ENCODE measurements around the gene CGNL1.

The CGNL1 gene

GRCh38 chr15:57570994-57571393, 194.7 kb downstream of the CGNL1 start:
- H3K4me3 ChIP-seq (ENCODE audit: insufficient read depth, low read depth, low read length), result no peak overlapping the region
- H3K27ac ChIP-seq (ENCODE audit: insufficient read depth, low read depth, low read length, poor library complexity, severe bottlenecking), result no peak overlapping the region
- no peaks in the 10 kb centered on the region for H3K27me3 ChIP-seq (ENCODE audit: control insufficient read depth, insufficient read depth, low read length, poor library complexity, severe bottlenecking)
- no peaks in the 10 kb centered on the region for H3K4me1 ChIP-seq (ENCODE audit: control insufficient read depth, insufficient read depth, low read length)
- no peaks in the 10 kb centered on the region for H3K36me3 ChIP-seq (ENCODE audit: control insufficient read depth, insufficient read depth, low read length)
- no peaks in the 10 kb centered on the region for H3K9me3 ChIP-seq (ENCODE audit: control insufficient read depth, low read length)
- 94 to 97% methylated on average over 3 of the region's 3 CpGs for WGBS, 2 experiments

- H3K36me3 ChIP-seq (ENCODE audit: control insufficient read depth, insufficient read depth, low read length), result no peaks in the 10 kb centered on the region
- H3K4me3 ChIP-seq (ENCODE audit: insufficient read depth, low read depth, low read length), result no peak overlapping the region
- 94 to 95% methylated on average over 7 of the region's 7 CpGs for WGBS, 2 experiments
- H3K27me3 ChIP-seq (ENCODE audit: control insufficient read depth, insufficient read depth, low read length, poor library complexity, severe bottlenecking), result no peaks in the 10 kb centered on the region
- no peaks in the 10 kb centered on the region for H3K9me3 ChIP-seq (ENCODE audit: control insufficient read depth, low read length)
- H3K27ac ChIP-seq (ENCODE audit: insufficient read depth, low read depth, low read length, poor library complexity, severe bottlenecking), result no peak overlapping the region
- H3K4me1 ChIP-seq (ENCODE audit: control insufficient read depth, insufficient read depth, low read length), result no peaks in the 10 kb centered on the region
These were observed 195.4 kb downstream of the CGNL1 start for GRCh38 chr15:57571725-57572124.

- no peaks in the 10 kb centered on the region for H3K36me3 ChIP-seq (ENCODE audit: control insufficient read depth, insufficient read depth, low read length)
- WGBS, 2 experiments, result 90 to 94% methylated on average over 3 of the region's 3 CpGs
- no peak overlapping the region for H3K4me3 ChIP-seq (ENCODE audit: insufficient read depth, low read depth, low read length)
These were observed 196.2 kb downstream of the CGNL1 start for GRCh38 chr15:57572468-57572867.

GRCh38 chr15:57573151-57573550, 196.8 kb downstream of the CGNL1 start:
- no peaks in the 10 kb centered on the region for H3K9me3 ChIP-seq (ENCODE audit: control insufficient read depth, low read length)
- H3K36me3 ChIP-seq (ENCODE audit: control insufficient read depth, insufficient read depth, low read length), result no peaks in the 10 kb centered on the region
- no peak overlapping the region for H3K4me3 ChIP-seq (ENCODE audit: insufficient read depth, low read depth, low read length)
- no peaks in the 10 kb centered on the region for H3K4me1 ChIP-seq (ENCODE audit: control insufficient read depth, insufficient read depth, low read length)
- WGBS, 2 experiments, result 88 to 92% methylated on average over 2 to 4 of the region's 4 CpGs
- no peaks in the 10 kb centered on the region for H3K27me3 ChIP-seq (ENCODE audit: control insufficient read depth, insufficient read depth, low read length, poor library complexity, severe bottlenecking)
- no peak overlapping the region for H3K27ac ChIP-seq (ENCODE audit: insufficient read depth, low read depth, low read length, poor library complexity, severe bottlenecking)

More at GRCh38 chr15:57572468-57572867, 196.2 kb downstream of the CGNL1 start:
- H3K4me1 ChIP-seq (ENCODE audit: control insufficient read depth, insufficient read depth, low read length), result no peaks in the 10 kb centered on the region
- H3K27me3 ChIP-seq (ENCODE audit: control insufficient read depth, insufficient read depth, low read length, poor library complexity, severe bottlenecking), result no peaks in the 10 kb centered on the region
- no peak overlapping the region for H3K27ac ChIP-seq (ENCODE audit: insufficient read depth, low read depth, low read length, poor library complexity, severe bottlenecking)
- no peaks in the 10 kb centered on the region for H3K9me3 ChIP-seq (ENCODE audit: control insufficient read depth, low read length)

GRCh38 chr15:57575363-57575762, 199.1 kb downstream of the CGNL1 start:
- WGBS, 2 experiments, result 92 to 95% methylated on average over 5 of the region's 5 CpGs
- Histone ChIP-seq H3K4me3 (ENCODE audit: insufficient read depth, low read depth, low read length) (no peak overlapping the region), H3K27me3 (ENCODE audit: control insufficient read depth, insufficient read depth, low read length, poor library complexity, severe bottlenecking) (no peaks in the 10 kb centered on the region), H3K27ac (ENCODE audit: insufficient read depth, low read depth, low read length, poor library complexity, severe bottlenecking) (no peak overlapping the region), H3K9me3 (ENCODE audit: control insufficient read depth, low read length) (no peaks in the 10 kb centered on the region), H3K4me1 (ENCODE audit: control insufficient read depth, insufficient read depth, low read length) (no peaks in the 10 kb centered on the region), H3K36me3 (ENCODE audit: control insufficient read depth, insufficient read depth, low read length) (no peaks in the 10 kb centered on the region)

- no peaks in the 10 kb centered on the region for H3K9me3 ChIP-seq (ENCODE audit: control insufficient read depth, low read length)
- WGBS, 2 experiments, result 90 to 94% methylated on average over 6 of the region's 6 CpGs
- no peaks in the 10 kb centered on the region for H3K4me1 ChIP-seq (ENCODE audit: control insufficient read depth, insufficient read depth, low read length)
- H3K27me3 ChIP-seq (ENCODE audit: control insufficient read depth, insufficient read depth, low read length, poor library complexity, severe bottlenecking), result no peaks in the 10 kb centered on the region
- no peak overlapping the region for H3K27ac ChIP-seq (ENCODE audit: insufficient read depth, low read depth, low read length, poor library complexity, severe bottlenecking)
- H3K4me3 ChIP-seq (ENCODE audit: insufficient read depth, low read depth, low read length), result no peak overlapping the region
- no peaks in the 10 kb centered on the region for H3K36me3 ChIP-seq (ENCODE audit: control insufficient read depth, insufficient read depth, low read length)
These were observed 202.1 kb downstream of the CGNL1 start for GRCh38 chr15:57578288-57578900.

- Histone ChIP-seq H3K4me1 (ENCODE audit: control insufficient read depth, insufficient read depth, low read length) (no peaks in the 10 kb centered on the region), H3K36me3 (ENCODE audit: control insufficient read depth, insufficient read depth, low read length) (no peaks in the 10 kb centered on the region), H3K4me3 (ENCODE audit: insufficient read depth, low read depth, low read length) (no peak overlapping the region), H3K9me3 (ENCODE audit: control insufficient read depth, low read length) (no peaks in the 10 kb centered on the region), H3K27me3 (ENCODE audit: control insufficient read depth, insufficient read depth, low read length, poor library complexity, severe bottlenecking) (no peaks in the 10 kb centered on the region), H3K27ac (ENCODE audit: insufficient read depth, low read depth, low read length, poor library complexity, severe bottlenecking) (no peak overlapping the region)
- 94 to 95% methylated on average over 8 of the region's 8 CpGs for WGBS, 2 experiments
These were observed 204.1 kb downstream of the CGNL1 start for GRCh38 chr15:57580428-57580827.

- Histone ChIP-seq H3K27me3 (ENCODE audit: control insufficient read depth, insufficient read depth, low read length, poor library complexity, severe bottlenecking) (no peaks in the 10 kb centered on the region), H3K4me1 (ENCODE audit: control insufficient read depth, insufficient read depth, low read length) (no peaks in the 10 kb centered on the region), H3K36me3 (ENCODE audit: control insufficient read depth, insufficient read depth, low read length) (no peaks in the 10 kb centered on the region), H3K4me3 (ENCODE audit: insufficient read depth, low read depth, low read length) (no peak overlapping the region), H3K27ac (ENCODE audit: insufficient read depth, low read depth, low read length, poor library complexity, severe bottlenecking) (no peak overlapping the region), H3K9me3 (ENCODE audit: control insufficient read depth, low read length) (no peaks in the 10 kb centered on the region)
- 91 to 93% methylated on average over 5 of the region's 5 CpGs for WGBS, 2 experiments
These were observed 204.6 kb downstream of the CGNL1 start for GRCh38 chr15:57580866-57581265.

GRCh38 chr15:57582090-57582489, 205.8 kb downstream of the CGNL1 start:
- H3K27me3 ChIP-seq (ENCODE audit: control insufficient read depth, insufficient read depth, low read length, poor library complexity, severe bottlenecking), result no peaks in the 10 kb centered on the region
- 91 to 100% methylated on average over 1 of the region's 1 CpG for WGBS, 2 experiments
- no peaks in the 10 kb centered on the region for H3K36me3 ChIP-seq (ENCODE audit: control insufficient read depth, insufficient read depth, low read length)
- no peaks in the 10 kb centered on the region for H3K9me3 ChIP-seq (ENCODE audit: control insufficient read depth, low read length)
- H3K27ac ChIP-seq (ENCODE audit: insufficient read depth, low read depth, low read length, poor library complexity, severe bottlenecking), result no peak overlapping the region
- no peak overlapping the region for H3K4me3 ChIP-seq (ENCODE audit: insufficient read depth, low read depth, low read length)
- no peaks in the 10 kb centered on the region for H3K4me1 ChIP-seq (ENCODE audit: control insufficient read depth, insufficient read depth, low read length)

- no peak overlapping the region for H3K4me3 ChIP-seq (ENCODE audit: insufficient read depth, low read depth, low read length)
- H3K27me3 ChIP-seq (ENCODE audit: control insufficient read depth, insufficient read depth, low read length, poor library complexity, severe bottlenecking), result no peaks in the 10 kb centered on the region
- H3K4me1 ChIP-seq (ENCODE audit: control insufficient read depth, insufficient read depth, low read length), result no peaks in the 10 kb centered on the region
- WGBS, 2 experiments, result 87 to 88% methylated on average over 2 of the region's 2 CpGs
- no peaks in the 10 kb centered on the region for H3K36me3 ChIP-seq (ENCODE audit: control insufficient read depth, insufficient read depth, low read length)
- H3K9me3 ChIP-seq (ENCODE audit: control insufficient read depth, low read length), result no peaks in the 10 kb centered on the region
- no peak overlapping the region for H3K27ac ChIP-seq (ENCODE audit: insufficient read depth, low read depth, low read length, poor library complexity, severe bottlenecking)
These were observed 207.0 kb downstream of the CGNL1 start for GRCh38 chr15:57583282-57583681.

- Histone ChIP-seq H3K4me1 (ENCODE audit: control insufficient read depth, insufficient read depth, low read length) (no peaks in the 10 kb centered on the region), H3K4me3 (ENCODE audit: insufficient read depth, low read depth, low read length) (no peak overlapping the region), H3K27me3 (ENCODE audit: control insufficient read depth, insufficient read depth, low read length, poor library complexity, severe bottlenecking) (no peaks in the 10 kb centered on the region), H3K27ac (ENCODE audit: insufficient read depth, low read depth, low read length, poor library complexity, severe bottlenecking) (no peak overlapping the region), H3K9me3 (ENCODE audit: control insufficient read depth, low read length) (no peaks in the 10 kb centered on the region), H3K36me3 (ENCODE audit: control insufficient read depth, insufficient read depth, low read length) (no peaks in the 10 kb centered on the region)
- 88 to 90% methylated on average over 3 of the region's 3 CpGs for WGBS, 2 experiments
These were observed 207.4 kb downstream of the CGNL1 start for GRCh38 chr15:57583720-57584119.

All from ectodermal cell (in vitro differentiated cells).